SU-DHL-6 (cell line): ENCODE results near the gene ADAM10.

ENCODE experiments used
- H2AFZ ChIP-seq: fragments of 200-600 bp; sonication (generic); 2 replicates; pipeline ENCODE4 v1.6.1; 2014; ENCODE audit warnings: low read depth, mild to moderate bottlenecking, moderate library complexity, mixed read lengths, antibody characterized with exemption, low read length; ENCODE audit not compliant: severe bottlenecking
- H3F3A ChIP-seq: fragments of 200-600 bp; shearing (Covaris generic); 2 replicates; pipeline ENCODE4 v1.6.0; 2016; ENCODE audit warnings: antibody characterized with exemption, mild to moderate bottlenecking; ENCODE audit not compliant: insufficient read depth
- H3K27ac ChIP-seq: fragments of 200-600 bp; sonication (generic); 2 replicates; pipeline ENCODE4 v1.5.1; 2016; ENCODE audit warnings: low read depth, mild to moderate bottlenecking, low read length, moderate library complexity, mixed read lengths
- H3K27me3 ChIP-seq: fragments of 200-600 bp; sonication (generic), shearing (Covaris generic); 2 replicates; pipeline ENCODE4 v1.6.0; 2014; ENCODE audit warnings: mild to moderate bottlenecking, low read length
- H3K36me3 ChIP-seq: fragments of 200-600 bp; sonication (generic); 2 replicates; pipeline ENCODE4 v1.6.1; 2014; ENCODE audit warnings: mild to moderate bottlenecking, low read length, mixed read lengths
- H3K4me2 ChIP-seq: fragments of 300-600, 200-600 bp; shearing (Covaris generic), sonication (generic); 2 replicates; pipeline ENCODE4 v1.6.0; 2014; ENCODE audit warnings: low read length, low read depth, mild to moderate bottlenecking; ENCODE audit not compliant: poor library complexity, severe bottlenecking
- H3K4me3 ChIP-seq: fragments of 200-600 bp; sonication (generic); 2 replicates; pipeline ENCODE4 v1.5.1; 2014; ENCODE audit warnings: antibody characterized with exemption, low read length, mild to moderate bottlenecking, mixed read lengths; ENCODE audit not compliant: insufficient read depth, poor library complexity, severe bottlenecking
- H3K79me2 ChIP-seq: fragments of 200-600 bp; sonication (generic); 2 replicates; pipeline ENCODE4 v1.6.1; 2014; ENCODE audit warnings: mild to moderate bottlenecking, low read length, moderate library complexity; ENCODE audit not compliant: insufficient read depth
- H3K9ac ChIP-seq: fragments of 200-600 bp; sonication (generic); 2 replicates; pipeline ENCODE4 v1.7.0; 2014; ENCODE audit warnings: mild to moderate bottlenecking, low read length
- H3K9me2 ChIP-seq: fragments of 200-600 bp; sonication (generic); replicated peaks from 2 replicates; pipeline ENCODE4 v1.6.1; 2014; ENCODE audit warnings: low read length; ENCODE audit not compliant: insufficient read depth
- H3K9me3 ChIP-seq: fragments of 200-600 bp; sonication (generic); 2 replicates; pipeline ENCODE4 v1.6.1; 2014; ENCODE audit warnings: low read length, mixed read lengths; ENCODE audit not compliant: insufficient read depth
- H4K20me1 ChIP-seq: fragments of 200-600 bp; sonication (generic); 2 replicates; pipeline ENCODE4 v1.6.1; 2014; ENCODE audit warnings: low read depth, mild to moderate bottlenecking, antibody characterized with exemption, low read length, moderate library complexity, mixed read lengths
- CTCF ChIP-seq: fragments of 200-600 bp; sonication (generic); IDR thresholded peaks from one replicate; pipeline ENCODE4 v1.5.1; 2017; ENCODE audit warnings: antibody characterized with exemption, mild to moderate bottlenecking, low read length, moderate library complexity; ENCODE audit not compliant: insufficient read depth, poor library complexity, severe bottlenecking
- EZH2phosphoT487 ChIP-seq: fragments of 200-600 bp; sonication (generic), shearing (Covaris generic); conservative IDR thresholded peaks from 2 replicates; pipeline ENCODE4 v1.6.1; 2018; ENCODE audit warnings: mild to moderate bottlenecking, antibody characterized with exemption, low read length, moderate library complexity, mixed read lengths

Gene ADAM10

GRCh38 chr15:58561321-58561720 lies 188.2 kb downstream of the ADAM10 start:
- H3F3A ChIP-seq = no peaks in the 10 kb centered on the region
- H3K27me3 ChIP-seq = no peaks in the 10 kb centered on the region
- no peak overlapping the region for H3K27ac ChIP-seq
- H3K9me2 ChIP-seq = no peaks in the 10 kb centered on the region
- H2AFZ ChIP-seq = no peak overlapping the region
- H3K9ac ChIP-seq = no peak overlapping the region
- H3K36me3 ChIP-seq = no peaks in the 10 kb centered on the region
- H4K20me1 ChIP-seq = no peaks in the 10 kb centered on the region
- H3K9me3 ChIP-seq = no peaks in the 10 kb centered on the region
- no peak overlapping the region for H3K4me2 ChIP-seq
- no peak overlapping the region for H3K4me3 ChIP-seq
- TF ChIP-seq CTCF (no peak), EZH2phosphoT487 (no peak)
- H3K79me2 ChIP-seq = no peaks in the 10 kb centered on the region

DNA sequence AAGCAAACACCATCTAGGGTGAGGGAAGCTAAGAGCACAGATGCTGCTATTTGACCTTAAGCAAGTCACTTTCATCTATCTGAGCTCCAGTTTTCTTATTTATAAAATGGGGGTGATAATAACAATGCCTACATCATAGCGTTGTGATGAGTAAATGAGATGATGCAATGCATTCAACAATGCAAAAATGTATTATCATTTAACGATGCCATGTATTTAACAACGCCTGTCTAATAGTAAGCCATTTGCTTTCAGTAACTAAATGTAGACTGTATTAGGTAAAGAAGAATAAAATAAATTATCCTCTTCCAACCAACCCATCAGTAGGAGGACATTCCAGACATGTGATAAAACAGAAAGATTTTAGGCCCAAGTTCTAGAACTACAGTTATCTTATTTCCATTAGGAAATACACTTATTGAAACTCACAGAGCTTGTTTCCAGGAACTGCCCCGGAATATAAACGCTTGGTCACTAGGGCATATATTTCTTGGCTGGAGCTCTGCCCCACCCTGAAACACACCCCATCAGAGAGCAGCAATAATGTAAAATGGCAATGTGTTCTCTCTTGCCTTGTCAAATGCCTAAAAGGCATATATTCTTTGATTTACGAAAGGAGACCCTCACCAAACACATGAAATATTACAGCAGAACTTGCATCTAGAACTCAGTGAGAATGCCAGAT lies 189.5 kb downstream of the ADAM10 start:
- H3F3A ChIP-seq = no peaks in the 10 kb centered on the region
- H3K9ac ChIP-seq = no peak overlapping the region
- TF ChIP-seq EZH2phosphoT487 = no peak
- no peak for TF ChIP-seq CTCF
- H3K79me2 ChIP-seq = no peaks in the 10 kb centered on the region
- no peak overlapping the region for H3K4me3 ChIP-seq
- H2AFZ ChIP-seq = no peak overlapping the region
- H3K27ac ChIP-seq = no peak overlapping the region
- no peaks in the 10 kb centered on the region for H3K36me3 ChIP-seq
- H3K4me2 ChIP-seq = no peak overlapping the region
- H3K9me3 ChIP-seq = no peaks in the 10 kb centered on the region
- H4K20me1 ChIP-seq = no peaks in the 10 kb centered on the region
- no peaks in the 10 kb centered on the region for H3K27me3 ChIP-seq
- H3K9me2 ChIP-seq = no peaks in the 10 kb centered on the region

- Histone ChIP-seq H4K20me1 (no peaks in the 10 kb centered on the region), H3F3A (no peaks in the 10 kb centered on the region), H3K9ac (no peak overlapping the region), H2AFZ (no peak overlapping the region), H3K27me3 (no peaks in the 10 kb centered on the region), H3K4me3 (no peak overlapping the region), H3K27ac (no peak overlapping the region), H3K9me2 (no peaks in the 10 kb centered on the region), H3K36me3 (no peaks in the 10 kb centered on the region), H3K4me2 (no peak overlapping the region), H3K79me2 (no peaks in the 10 kb centered on the region), H3K9me3 (no peaks in the 10 kb centered on the region)
- TF ChIP-seq EZH2phosphoT487 = no peak
- TF ChIP-seq CTCF = no peak
Observed at GRCh38 chr15:58558777-58559176, 190.7 kb downstream of the ADAM10 start.
